Measurements from ENCODE around the gene C2CD2L. TPM values are rescaled to one million over a fixed set of nuclear protein-coding genes. Genes with fewer than 3 reads are reported as not detected.

The C2CD2L gene
- total RNA-seq, 1 experiment from 2014 or later: 5.6 TPM

- Histone ChIP-seq H3K14ac (ENCODE audit: insufficient read depth, low read length) (no peak overlapping the region), H3K9ac (ENCODE audit: extremely low read depth, insufficient read length, low read length) (no peak overlapping the region), H3K27me3 (ENCODE audit: insufficient read depth, low read length) (peaks cover 16% of the 10 kb centered on the region), H2BK20ac (ENCODE audit: low read depth, low read length, poor library complexity, severe bottlenecking) (no peak overlapping the region), H3K27ac (ENCODE audit: insufficient read length, low read depth, low read length) (no peak overlapping the region), H3K79me2 (ENCODE audit: insufficient read depth, low read length) (no peaks in the 10 kb centered on the region), H2BK120ac (ENCODE audit: low read depth, low read length, poor library complexity, severe bottlenecking) (no peak overlapping the region), H3K79me1 (ENCODE audit: insufficient read depth, low read depth, low read length, poor library complexity, severe bottlenecking) (no peaks in the 10 kb centered on the region), H2AK5ac (ENCODE audit: insufficient read length, low read length) (no peak overlapping the region), H3K4ac (ENCODE audit: low read depth, low read length) (no peak overlapping the region), H3K18ac (ENCODE audit: insufficient read length, low read depth, low read length) (no peak overlapping the region), H2AFZ (ENCODE audit: low read length) (no peak overlapping the region), H3K23me2 (ENCODE audit: insufficient read length, low read depth, low read length, poor library complexity, severe bottlenecking) (peaks cover 16% of the 10 kb centered on the region), H2BK15ac (ENCODE audit: low read depth, low read length) (no peak overlapping the region), H3K23ac (ENCODE audit: insufficient read length, low read depth, low read length) (no peak overlapping the region), H4K20me1 (ENCODE audit: control insufficient read depth, insufficient read depth, insufficient read length) (no peaks in the 10 kb centered on the region), H3T11ph (ENCODE audit: low read length) (no peak overlapping the region), H4K91ac (ENCODE audit: insufficient read length, low read depth, low read length) (no peak overlapping the region), H4K5ac (ENCODE audit: insufficient read length, low read depth, low read length) (no peak overlapping the region), H3K4me2 (ENCODE audit: insufficient read depth, insufficient read length, low read length) (no peak overlapping the region), H3K4me1 (ENCODE audit: insufficient read depth, low read length) (no peaks in the 10 kb centered on the region; the same call in 1 of the 2 replicates), H2BK12ac (ENCODE audit: insufficient read length, low read depth, low read length) (no peak overlapping the region), H2BK5ac (ENCODE audit: insufficient read length, low read length) (no peak overlapping the region), H4K8ac (replicated peaks; ENCODE audit: insufficient read length, low read depth, low read length) (no peak overlapping the region), H3K56ac (ENCODE audit: insufficient read length, low read depth, low read length) (no peak overlapping the region), H3K9me3 (ENCODE audit: control insufficient read depth, low read depth, low read length) (no peaks in the 10 kb centered on the region)
- WGBS (ENCODE audit: extremely low coverage, insufficient read length, low lambda C conversion rate): no CpG with 5 or more reads among the region's 3 CpGs
- H3K9me3 Mint-ChIP-seq: no peaks in the 10 kb centered on the region
- no peak overlapping the region; a peak in 1 of 7 replicates for H3K27ac Mint-ChIP-seq
- peaks cover 19 to 32% of the 10 kb centered on the region in 2 experiments for H3K4me1 Mint-ChIP-seq
- no peak for TF ChIP-seq CTCF (conservative IDR thresholded peaks at IDR 0.05)
- no peaks in the 10 kb centered on the region; a peak in 2 of 7 replicates for H3K36me3 Mint-ChIP-seq (ENCODE audit: insufficient read depth in 1 of 3, low read depth in 3 of 3)
- H3K4me3 Mint-ChIP-seq: no peak overlapping the region
- H3K27me3 Mint-ChIP-seq (ENCODE audit: low read depth): peaks cover 55% of the 10 kb centered on the region
- no peak for DNase-seq
Observed at GRCh38 chr11:119145551-119145950, 38.4 kb downstream of the C2CD2L start.

Data from H9 (cell line).